Measurements from ENCODE around the gene BUB1B.

The BUB1B gene

DNA sequence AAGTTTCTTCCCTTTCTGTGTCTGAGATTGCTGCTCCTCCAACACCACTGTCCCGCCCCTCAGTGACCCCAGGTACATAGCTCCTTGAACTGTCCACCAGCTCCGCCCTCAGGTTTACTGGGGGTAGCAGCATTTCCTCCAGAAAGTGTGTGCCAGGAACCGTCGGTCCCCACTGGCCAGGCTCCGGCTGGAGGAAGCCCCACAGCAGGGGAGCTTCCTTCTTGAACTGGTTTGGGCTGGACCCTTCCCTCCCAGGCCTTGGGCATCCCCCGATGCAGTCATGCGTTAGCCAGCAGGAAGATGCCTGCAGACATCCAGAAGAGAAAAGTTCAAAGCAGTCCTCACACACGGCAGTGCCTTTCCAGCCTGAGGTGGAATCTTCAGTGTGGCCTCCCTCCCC, 97.7 kb downstream of the BUB1B start:
- Histone ChIP-seq H4K20me1 (ENCODE audit: insufficient read depth, low read length) (no peaks in the 10 kb centered on the region), H2AFZ (ENCODE audit: low read depth, low read length) (no peak overlapping the region), H3K9ac (ENCODE audit: low read length) (no peak overlapping the region), H3K27me3 (ENCODE audit: low read depth, low read length) (no peaks in the 10 kb centered on the region), H3K4me2 (ENCODE audit: low read length) (no peak overlapping the region), H3K4me3 (ENCODE audit: low read length) (no peak overlapping the region), H3K9me3 (ENCODE audit: insufficient read depth, low read length) (no peaks in the 10 kb centered on the region), H3K4me1 (ENCODE audit: low read length) (peaks cover 2% of the 10 kb centered on the region), H3K79me2 (ENCODE audit: low read length) (no peaks in the 10 kb centered on the region), H3K27ac (ENCODE audit: low read length) (no peak overlapping the region), H3K36me3 (replicated peaks; ENCODE audit: low read depth, low read length) (no peaks in the 10 kb centered on the region)
- TF ChIP-seq EZH2phosphoT487 (IDR thresholded peaks at IDR 0.05; ENCODE audit: low read depth) = no peak

DNA sequence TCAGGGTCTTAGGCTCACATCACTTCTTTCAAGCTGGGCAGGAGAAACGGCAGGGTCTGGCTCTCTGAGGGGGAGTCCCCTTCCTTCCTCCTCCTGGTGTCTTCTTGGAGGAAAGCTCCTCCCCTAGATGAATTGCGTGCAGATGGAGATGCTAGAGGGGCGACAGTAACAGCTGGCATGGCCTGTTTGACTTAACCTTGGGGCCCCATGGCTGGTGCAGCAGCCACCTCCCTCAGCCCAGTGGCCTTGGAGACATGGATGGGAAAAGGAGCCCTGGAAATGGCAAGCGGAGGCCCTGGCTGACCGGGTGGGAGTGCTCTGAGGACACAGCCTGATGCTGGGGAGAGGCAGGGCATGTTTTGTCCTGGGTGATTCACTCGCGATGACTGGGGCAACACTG, 98.2 kb downstream of the BUB1B start:
- Histone ChIP-seq H2AFZ (ENCODE audit: low read depth, low read length) (no peak overlapping the region), H3K4me3 (ENCODE audit: low read length) (no peak overlapping the region), H3K9me3 (ENCODE audit: insufficient read depth, low read length) (no peaks in the 10 kb centered on the region), H3K4me2 (ENCODE audit: low read length) (no peak overlapping the region), H3K9ac (ENCODE audit: low read length) (no peak overlapping the region), H3K4me1 (ENCODE audit: low read length) (no peaks in the 10 kb centered on the region), H3K27ac (ENCODE audit: low read length) (no peak overlapping the region), H4K20me1 (ENCODE audit: insufficient read depth, low read length) (no peaks in the 10 kb centered on the region), H3K27me3 (ENCODE audit: low read depth, low read length) (no peaks in the 10 kb centered on the region), H3K79me2 (ENCODE audit: low read length) (no peaks in the 10 kb centered on the region), H3K36me3 (replicated peaks; ENCODE audit: low read depth, low read length) (no peaks in the 10 kb centered on the region)
- TF ChIP-seq, protein P1, sequence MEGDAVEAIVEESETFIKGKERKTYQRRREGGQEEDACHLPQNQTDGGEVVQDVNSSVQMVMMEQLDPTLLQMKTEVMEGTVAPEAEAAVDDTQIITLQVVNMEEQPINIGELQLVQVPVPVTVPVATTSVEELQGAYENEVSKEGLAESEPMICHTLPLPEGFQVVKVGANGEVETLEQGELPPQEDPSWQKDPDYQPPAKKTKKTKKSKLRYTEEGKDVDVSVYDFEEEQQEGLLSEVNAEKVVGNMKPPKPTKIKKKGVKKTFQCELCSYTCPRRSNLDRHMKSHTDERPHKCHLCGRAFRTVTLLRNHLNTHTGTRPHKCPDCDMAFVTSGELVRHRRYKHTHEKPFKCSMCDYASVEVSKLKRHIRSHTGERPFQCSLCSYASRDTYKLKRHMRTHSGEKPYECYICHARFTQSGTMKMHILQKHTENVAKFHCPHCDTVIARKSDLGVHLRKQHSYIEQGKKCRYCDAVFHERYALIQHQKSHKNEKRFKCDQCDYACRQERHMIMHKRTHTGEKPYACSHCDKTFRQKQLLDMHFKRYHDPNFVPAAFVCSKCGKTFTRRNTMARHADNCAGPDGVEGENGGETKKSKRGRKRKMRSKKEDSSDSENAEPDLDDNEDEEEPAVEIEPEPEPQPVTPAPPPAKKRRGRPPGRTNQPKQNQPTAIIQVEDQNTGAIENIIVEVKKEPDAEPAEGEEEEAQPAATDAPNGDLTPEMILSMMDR (IDR thresholded peaks at IDR 0.05; ENCODE audit: low read depth, low read length) = no peak
- no peak for TF ChIP-seq EZH2phosphoT487 (IDR thresholded peaks at IDR 0.05; ENCODE audit: low read depth)

DNA sequence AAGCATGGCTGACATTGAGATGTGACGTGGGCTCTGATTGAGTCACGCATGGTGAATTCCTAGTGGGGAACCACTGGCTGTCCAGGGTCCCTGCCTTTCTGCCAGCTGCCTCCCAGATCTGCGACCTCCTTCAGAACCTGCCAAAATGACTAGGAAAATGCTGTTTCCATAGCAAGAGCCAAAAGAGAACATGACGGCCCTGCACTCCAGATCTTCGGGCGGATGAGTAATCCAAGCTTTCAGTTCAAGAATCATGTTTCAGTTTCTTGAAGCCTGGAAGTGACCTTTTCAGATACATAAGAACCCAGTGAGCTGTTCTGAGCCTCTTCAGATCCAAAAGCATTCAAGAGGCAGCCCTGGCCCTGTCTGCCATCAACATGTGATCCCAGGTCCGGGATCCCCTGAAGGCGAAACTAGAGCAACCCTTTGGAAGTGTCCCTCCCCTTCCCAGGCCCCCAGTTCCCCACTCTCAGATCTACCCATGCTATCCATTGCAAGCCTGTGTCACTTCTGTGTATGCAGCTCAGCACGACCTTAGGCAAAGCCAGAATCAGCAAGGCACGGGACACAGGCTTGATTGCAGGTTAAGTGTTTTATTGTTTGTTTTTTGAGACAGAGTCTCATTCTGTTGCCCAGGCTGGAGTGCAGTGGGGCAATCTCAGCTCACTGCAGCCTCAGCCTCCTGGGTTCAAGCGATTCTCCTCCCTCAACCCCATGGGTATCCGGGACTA, 102.3 kb downstream of the BUB1B start:
- Histone ChIP-seq H3K79me2 (ENCODE audit: low read length) (no peaks in the 10 kb centered on the region), H3K4me1 (ENCODE audit: low read length) (no peaks in the 10 kb centered on the region), H3K9me3 (ENCODE audit: insufficient read depth, low read length) (no peaks in the 10 kb centered on the region), H3K36me3 (replicated peaks; ENCODE audit: low read depth, low read length) (no peaks in the 10 kb centered on the region), H3K27me3 (ENCODE audit: low read depth, low read length) (no peaks in the 10 kb centered on the region), H3K27ac (ENCODE audit: low read length) (no peak overlapping the region), H4K20me1 (ENCODE audit: insufficient read depth, low read length) (no peaks in the 10 kb centered on the region), H3K9ac (ENCODE audit: low read length) (no peak overlapping the region), H3K4me2 (ENCODE audit: low read length) (no peak overlapping the region), H2AFZ (ENCODE audit: low read depth, low read length) (no peak overlapping the region), H3K4me3 (ENCODE audit: low read length) (no peak overlapping the region)
- TF ChIP-seq EZH2phosphoT487 (IDR thresholded peaks at IDR 0.05; ENCODE audit: low read depth) = no peak
- TF ChIP-seq, protein P1 (IDR thresholded peaks at IDR 0.05; ENCODE audit: low read depth, low read length) = no peak

DNA sequence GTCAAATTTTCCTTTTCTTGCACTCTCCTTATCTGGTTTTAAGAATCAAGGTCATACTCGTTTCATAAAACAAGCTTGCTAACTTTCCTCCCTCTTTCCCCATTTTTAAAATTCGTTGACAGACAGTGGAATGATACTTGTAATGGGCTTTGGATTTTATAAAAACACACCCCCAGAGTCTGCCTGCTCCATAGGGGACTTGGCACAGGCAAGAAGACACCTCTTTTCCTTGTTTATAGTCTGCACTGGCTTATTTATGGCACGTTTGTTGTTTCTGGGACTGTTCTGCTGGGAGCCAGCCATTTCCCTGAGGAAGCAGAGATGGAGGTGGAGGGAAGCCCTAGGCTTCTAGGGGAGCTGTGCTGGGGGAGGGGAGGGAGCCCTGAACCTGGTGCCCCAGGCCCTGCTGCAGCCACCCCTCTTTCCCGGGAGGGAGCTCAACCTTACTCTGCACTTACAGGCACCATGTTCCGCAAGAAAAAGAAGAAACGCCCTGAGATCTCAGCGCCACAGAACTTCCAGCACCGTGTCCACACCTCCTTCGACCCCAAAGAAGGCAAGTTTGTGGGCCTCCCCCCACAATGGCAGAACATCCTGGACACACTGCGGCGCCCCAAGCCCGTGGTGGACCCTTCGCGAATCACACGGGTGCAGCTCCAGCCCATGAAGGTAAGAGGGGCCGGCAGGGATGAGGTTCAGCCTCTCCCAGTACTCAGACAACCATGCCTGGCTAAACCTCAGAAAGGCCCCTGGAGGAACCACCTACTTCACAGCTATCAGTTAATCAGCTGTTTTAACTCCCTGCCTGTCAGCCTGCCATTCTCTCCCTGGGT, 103.7 kb downstream of the BUB1B start:
- no peaks in the 10 kb centered on the region for H3K27me3 ChIP-seq (ENCODE audit: low read depth, low read length)
- H3K4me2 ChIP-seq (ENCODE audit: low read length) = no peak overlapping the region
- no peaks in the 10 kb centered on the region for H3K4me1 ChIP-seq (ENCODE audit: low read length)
- no peak for TF ChIP-seq EZH2phosphoT487 (IDR thresholded peaks at IDR 0.05; ENCODE audit: low read depth)
- TF ChIP-seq, protein P1 (IDR thresholded peaks at IDR 0.05; ENCODE audit: low read depth, low read length) = no peak
- no peak overlapping the region for H2AFZ ChIP-seq (ENCODE audit: low read depth, low read length)
- no peaks in the 10 kb centered on the region for H3K9me3 ChIP-seq (ENCODE audit: insufficient read depth, low read length)
- no peak overlapping the region for H3K4me3 ChIP-seq (ENCODE audit: low read length)
- H3K79me2 ChIP-seq (ENCODE audit: low read length) = no peaks in the 10 kb centered on the region
- no peak overlapping the region for H3K27ac ChIP-seq (ENCODE audit: low read length)
- H3K36me3 ChIP-seq (replicated peaks; ENCODE audit: low read depth, low read length) = no peaks in the 10 kb centered on the region
- no peaks in the 10 kb centered on the region for H4K20me1 ChIP-seq (ENCODE audit: insufficient read depth, low read length)
- no peak overlapping the region for H3K9ac ChIP-seq (ENCODE audit: low read length)
